Erythroblast (primary cell): ENCODE results near the gene STYXL1.

Experiments
- GATA1 ChIP-seq: IDR thresholded peaks from 2 replicates; pipeline ENCODE4 v1.6.1; 2011; ENCODE audit warnings: low read depth, mild to moderate bottlenecking, control low read depth, low read length, moderate library complexity
- POLR2A ChIP-seq: IDR thresholded peaks from 2 replicates; pipeline ENCODE4 v1.6.1; 2011; ENCODE audit warnings: mild to moderate bottlenecking, low read length

DNA sequence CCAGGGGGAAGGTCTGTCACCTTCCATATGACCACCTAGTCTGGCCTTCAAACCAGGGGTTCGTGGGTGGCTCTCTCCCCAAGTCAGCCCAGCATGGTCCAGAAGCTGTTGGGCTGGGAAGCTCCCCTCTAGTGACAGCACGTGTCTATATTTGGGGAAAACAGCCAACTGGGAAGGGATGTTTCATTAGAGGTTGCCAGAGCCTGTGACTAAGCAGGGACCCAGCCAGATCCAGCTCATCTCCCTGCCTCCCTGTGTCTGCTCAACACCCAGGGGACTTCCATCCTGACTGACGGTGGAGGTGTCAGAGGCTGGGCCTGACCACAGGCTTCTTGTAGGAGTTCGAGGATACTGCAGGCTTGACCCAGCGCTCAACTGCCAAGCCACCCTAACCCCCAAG lies 10.5 kb downstream of the STYXL1 start:
- TF ChIP-seq POLR2A (no peak), GATA1 (no peak)
